Heart right ventricle (tissue), 16 donors: ENCODE measurements around the gene RAB11FIP2. TPM values are rescaled to one million over a fixed set of nuclear protein-coding genes. Genes with fewer than 3 reads are reported as not detected.

Experiments
- ATAC-seq, 8 donors: fragments of 200-7000 bp; cut with Tn5 transposase; one replicate each; pipeline ENCODE4 v1.9.1; 2020; ENCODE audit warnings: mild to moderate bottlenecking in 8 of 8, moderate library complexity in 8 of 8, moderate number of reproducible peaks in 1 of 8
- DNase-seq, 2 donors: peaks; one replicate each; pipeline ENCODE4 v3.0.0-alpha.2; 2020
- H3K27ac ChIP-seq, 10 donors: fragments of 200-600 bp; sonication (generic) in 2 of 10; one replicate each; pipeline versions ENCODE4 v1.5.0 to v1.8.0; 2020 to 2022; ENCODE audit warnings: mild to moderate bottlenecking in 3 of 10
- H3K27me3 ChIP-seq, 7 donors: fragments of 200-600 bp; one replicate each; pipeline ENCODE4 v1.8.0; 2021 to 2022; ENCODE audit warnings: mild to moderate bottlenecking in 2 of 7
- H3K36me3 ChIP-seq, 9 donors: fragments of 200-600 bp; sonication (generic) in 1 of 9; one replicate each; pipeline versions ENCODE4 v1.5.0 to v1.8.0; 2020 to 2022; ENCODE audit warnings: mild to moderate bottlenecking in 2 of 9
- H3K4me1 ChIP-seq, 9 donors: fragments of 200-600 bp; sonication (generic) in 1 of 9; one replicate each; pipeline versions ENCODE4 v1.5.0 to v1.8.0; 2020 to 2022; ENCODE audit warnings: mild to moderate bottlenecking in 4 of 9
- H3K4me3 ChIP-seq, 10 donors: fragments of 200-600 bp; sonication (generic) in 2 of 10; one replicate each; pipeline versions ENCODE4 v1.5.0 to v1.8.0; 2020 to 2022; ENCODE audit warnings: mild to moderate bottlenecking in 7 of 10, moderate library complexity in 2 of 10
- H3K9me3 ChIP-seq, 11 donors: fragments of 200-600 bp in 10 of 11; sonication (generic) in 2 of 11; one replicate each; pipeline versions ENCODE4 v1.5.0 to v1.8.0; 2013 to 2022; ENCODE audit warnings: mild to moderate bottlenecking in 2 of 11, control low read depth in 1 of 11, moderate library complexity in 1 of 11
- CTCF ChIP-seq, 9 donors: fragments of 200-600 bp; sonication (generic) in 2 of 9; IDR thresholded peaks; one replicate each; pipeline versions ENCODE4 v1.5.0 to v1.8.0; 2021 to 2022; ENCODE audit warnings: antibody characterized with exemption in 9 of 9, mild to moderate bottlenecking in 5 of 9, moderate library complexity in 1 of 9
- WGBS, 2 donors: extraction: QIAGEN DNeasy Blood & Tissue Kit; methylation state at CpG; one replicate each; pipeline ENCODE4 v1.1.7; 2013; ENCODE audit warnings: inconsistent platforms in 1 of 2; 5-methylcytosine and 5-hydroxymethylcytosine counted together
- intact Hi-C, 10 donors: fragments of 100-400 bp; cut with DNase I; formaldehyde crosslinking; loops; one replicate each; pipeline versions ENCODE4 v1.11.1 to v1.14.2; 2022
- polyA plus RNA-seq, 2 donors: library from polyadenylated mRNA; stranded (reverse); fragments of 200-250 nt; gene quantifications; one replicate each; pipeline ENCODE4 v1.2.3, GENCODE V29; 2013
- total RNA-seq, 10 donors: library from RNA; stranded (reverse); fragmentation: NEBNext Ultra II Directional in 3 of 10; extraction: Animal tissue kit (Norgen Biotek cat#: 25700) in 3 of 10; gene quantifications; one replicate each; pipeline versions ENCODE4 v1.2.1 to v1.2.4, GENCODE V29; 2021 to 2023
- donor health status: Arrhythmogenic right ventricular cardiomyopathy.
- donor health status: ischemic (EF 13 %, LVEDD 7.1; RV severe dilation, severe dysfunction).
- donor health status: healthy with polysubstance abuse.
- donor health status: DM: no; HTN: yes; CAD: no.
- donor health status: DM: no; HTN: no; CAD: no.
- donor health status: ischemic (EF 25% LVEDD 6.9; RV normal size, moderate dysfunction).
- donor health status: ischemic (EF 25% LVEDD 5.7; RV mildly dilated, moderate dysfunction).
- donor health status: healthy.
- donor health status: DM: yes; HTN: yes; CAD: no.
- donor health status: Ischemic cardiomyopathy.
- donor health status: ischemic (EF 35%, LVEDD 5.7; RV mildly dilated, moderate dysfunction).
- donor health status: nonischemic (EF 11% LVEDD 7.7; RV severe dilation, severe dysfunction).
- donor health status: DM: yes; HTN: yes; CAD: no.
- donor health status: PGD.
- donor health status: ischemic (EF 29% LVEDD 5.4; RV normal size, mild dysfunction).
- donor health status: nonischemic (EF 23%, LVEDD 6.1; RV moderate dilation, normal function).

Gene RAB11FIP2
- total and polyA plus RNA-seq, 12 donors = 2.6 to 17.2 (median 13.6) TPM

GRCh38 chr10:118057361-118057760 is 10.6 kb upstream of the RAB11FIP2 start:
- DNase-seq (no peak), ATAC-seq (no peak)
- Histone ChIP-seq H3K36me3 (no peaks in the 10 kb centered on the region), H3K27ac (no peak overlapping the region), H3K4me3 (no peak overlapping the region), H3K9me3 (no peaks in the 10 kb centered on the region), H3K27me3 (no peaks in the 10 kb centered on the region), H3K4me1 (no peaks in the 10 kb centered on the region)
- TF ChIP-seq CTCF (IDR thresholded peaks at IDR 0.05) = no peak
- intact Hi-C loops = no loop called here
- 85 to 87% methylated on average over 4 of the region's 4 CpGs for WGBS, 2 donors

DNA sequence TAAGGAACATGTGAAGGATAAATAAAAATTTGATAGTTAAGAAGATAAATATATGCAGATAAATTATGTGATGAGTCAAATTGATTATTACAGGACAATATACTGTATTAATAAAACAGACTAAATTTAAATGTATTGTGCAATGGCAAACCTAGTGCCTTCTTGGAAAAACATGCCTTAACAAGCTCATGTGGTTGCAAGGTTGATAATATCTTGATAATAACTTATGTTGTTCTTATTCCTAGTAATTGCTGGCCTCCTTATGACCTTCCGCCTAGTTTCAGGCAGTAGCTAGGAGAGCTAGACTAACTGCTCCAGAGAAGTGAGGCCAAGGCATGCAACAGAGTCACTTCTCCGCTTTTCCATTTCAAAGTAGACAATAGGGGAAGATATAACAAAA is 7.6 kb upstream of the RAB11FIP2 start:
- Histone ChIP-seq H3K27me3 (no peaks in the 10 kb centered on the region), H3K36me3 (no peaks in the 10 kb centered on the region), H3K4me3 (no peak overlapping the region), H3K27ac (no peak overlapping the region), H3K9me3 (no peaks in the 10 kb centered on the region), H3K4me1 (no peaks in the 10 kb centered on the region)
- intact Hi-C loops = no loop called here
- no peak for ATAC-seq
- no peak for DNase-seq
- 98% methylated on average over 2 of the region's 2 CpGs for WGBS, 2 donors
- TF ChIP-seq CTCF (IDR thresholded peaks at IDR 0.05) = no peak

DNA sequence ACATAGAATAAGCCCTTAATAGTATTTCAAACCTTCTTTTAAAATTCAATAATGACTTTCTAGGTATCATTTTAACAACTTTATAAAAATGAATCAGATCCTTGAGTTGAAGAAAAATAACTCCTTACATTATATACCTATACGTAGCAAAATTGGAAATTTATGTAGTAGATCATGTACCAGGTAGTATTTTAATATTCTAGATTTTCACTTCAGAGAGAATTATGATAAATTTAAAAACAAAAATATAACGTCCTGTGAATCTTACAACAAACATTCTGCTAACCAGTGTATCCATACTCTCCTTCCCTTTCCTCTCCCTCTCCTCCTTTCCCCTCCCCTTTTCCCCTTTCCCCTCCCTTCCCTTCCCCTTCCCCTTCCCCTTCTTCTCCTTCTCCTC is 6.1 kb upstream of the RAB11FIP2 start:
- no peak overlapping the region for H3K27ac ChIP-seq
- H3K9me3 ChIP-seq = no peaks in the 10 kb centered on the region
- no peaks in the 10 kb centered on the region for H3K27me3 ChIP-seq
- no peak for DNase-seq
- no peak overlapping the region for H3K4me3 ChIP-seq
- intact Hi-C loops = no loop called here
- no peaks in the 10 kb centered on the region for H3K36me3 ChIP-seq
- no peak for TF ChIP-seq CTCF (IDR thresholded peaks at IDR 0.05)
- no peak for ATAC-seq
- no peaks in the 10 kb centered on the region for H3K4me1 ChIP-seq
- WGBS, 2 donors = 75 to 84% methylated on average over 2 of the region's 2 CpGs

DNA sequence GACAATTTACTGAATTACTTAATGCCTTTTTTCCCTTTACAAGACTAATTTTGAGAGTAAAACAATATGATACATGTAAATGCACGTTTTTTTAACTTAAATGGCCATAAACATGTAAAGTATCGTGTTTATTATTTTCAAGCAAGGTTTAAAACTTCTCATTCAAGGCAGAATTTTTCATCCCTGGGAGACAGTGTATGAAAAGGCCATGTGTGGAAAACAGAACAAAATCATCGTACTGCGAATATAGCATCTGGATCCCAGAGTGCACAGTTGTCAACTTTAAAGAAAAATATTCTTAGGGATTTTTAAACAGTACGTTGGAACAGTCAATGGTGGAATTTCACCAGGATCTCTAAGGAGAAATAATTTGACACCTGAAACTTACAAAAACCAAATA is 1.1 kb upstream of the RAB11FIP2 start:
- Histone ChIP-seq H3K27me3 (no peaks in the 10 kb centered on the region), H3K4me3 (no peak overlapping the region), H3K4me1 (peaks cover 0 to 36% (median 30%) of the 10 kb centered on the region in 9 donors), H3K27ac (no peak overlapping the region), H3K9me3 (no peaks in the 10 kb centered on the region), H3K36me3 (no peaks in the 10 kb centered on the region)
- DNase-seq (no peak), ATAC-seq (no peak)
- 81 to 82% methylated on average over 5 of the region's 5 CpGs for WGBS, 2 donors
- TF ChIP-seq CTCF (IDR thresholded peaks at IDR 0.05) = no peak
- intact Hi-C loops = loop anchor here in 2 of 10 donors (10.0 kb wide), 2 partner anchors 267 to 287 kb away; no protein-coding TSS in a partner anchor
